Prostate gland (tissue), 2 donors: ENCODE measurements around the gene RO60.

Experiments
- POLR2A ChIP-seq: fragments of 450-650 bp; IDR thresholded peaks from one replicate; pipeline ENCODE4 v1.6.1; 2016; ENCODE audit warnings: antibody characterized with exemption, mild to moderate bottlenecking
- POLR2AphosphoS5 ChIP-seq: sonication (generic); formaldehyde crosslinking; IDR thresholded peaks from one replicate; pipeline ENCODE4 v1.6.1; 2017; ENCODE audit warnings: antibody characterized with exemption
- TF ChIP-seq, protein P1 (sequence below), 4 experiments: fragments of 200-600 bp in 2 of 4; fragments of 450-650 bp in 2 of 4; sonication (generic) in 2 of 4; IDR thresholded peaks; 1 replicate in 3 of 4; 2 replicates in 1 of 4; pipeline ENCODE4 v1.5.1; 2016 to 2019; ENCODE audit warnings: antibody characterized with exemption in 4 of 4, mild to moderate bottlenecking in 2 of 4, moderate library complexity in 2 of 4

GRCh38 chr1:193060406-193060805, 994 bp downstream of the RO60 start:
- no peak for TF ChIP-seq POLR2A
- TF ChIP-seq, protein P1, sequence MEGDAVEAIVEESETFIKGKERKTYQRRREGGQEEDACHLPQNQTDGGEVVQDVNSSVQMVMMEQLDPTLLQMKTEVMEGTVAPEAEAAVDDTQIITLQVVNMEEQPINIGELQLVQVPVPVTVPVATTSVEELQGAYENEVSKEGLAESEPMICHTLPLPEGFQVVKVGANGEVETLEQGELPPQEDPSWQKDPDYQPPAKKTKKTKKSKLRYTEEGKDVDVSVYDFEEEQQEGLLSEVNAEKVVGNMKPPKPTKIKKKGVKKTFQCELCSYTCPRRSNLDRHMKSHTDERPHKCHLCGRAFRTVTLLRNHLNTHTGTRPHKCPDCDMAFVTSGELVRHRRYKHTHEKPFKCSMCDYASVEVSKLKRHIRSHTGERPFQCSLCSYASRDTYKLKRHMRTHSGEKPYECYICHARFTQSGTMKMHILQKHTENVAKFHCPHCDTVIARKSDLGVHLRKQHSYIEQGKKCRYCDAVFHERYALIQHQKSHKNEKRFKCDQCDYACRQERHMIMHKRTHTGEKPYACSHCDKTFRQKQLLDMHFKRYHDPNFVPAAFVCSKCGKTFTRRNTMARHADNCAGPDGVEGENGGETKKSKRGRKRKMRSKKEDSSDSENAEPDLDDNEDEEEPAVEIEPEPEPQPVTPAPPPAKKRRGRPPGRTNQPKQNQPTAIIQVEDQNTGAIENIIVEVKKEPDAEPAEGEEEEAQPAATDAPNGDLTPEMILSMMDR (IDR thresholded peaks at IDR 0.05) = no peak
- no peak for TF ChIP-seq POLR2AphosphoS5
